Endodermal cell (in vitro differentiated cells): ENCODE data around the gene CAPN14. TPM values are rescaled to one million over a fixed set of nuclear protein-coding genes. Genes with fewer than 3 reads are reported as not detected.

Source experiments
- DNase-seq: peaks from one replicate; pipeline ENCODE4 v3.0.0-alpha.2; 2017
- H3K27ac ChIP-seq: 2 replicates; pipeline ENCODE4 v1.5.1; 2013; ENCODE audit warnings: mild to moderate bottlenecking, low read depth, low read length, moderate library complexity
- H3K27me3 ChIP-seq: 2 replicates; pipeline ENCODE4 v1.6.1; 2013; ENCODE audit warnings: mild to moderate bottlenecking, low read length, moderate library complexity; ENCODE audit not compliant: insufficient read depth, control insufficient read depth, poor library complexity, severe bottlenecking
- H3K36me3 ChIP-seq: 2 replicates; pipeline ENCODE4 v1.7.0; 2013; ENCODE audit warnings: mild to moderate bottlenecking, low read length, moderate library complexity; ENCODE audit not compliant: control insufficient read depth, insufficient read depth
- H3K4me1 ChIP-seq: one replicate; pipeline ENCODE4 v1.7.0; 2013; ENCODE audit warnings: low read length; ENCODE audit not compliant: control insufficient read depth, insufficient read depth
- H3K4me3 ChIP-seq: 2 replicates; pipeline ENCODE4 v1.5.1; 2013; ENCODE audit warnings: mild to moderate bottlenecking, low read length, moderate library complexity
- H3K9ac ChIP-seq: 2 replicates; pipeline ENCODE4 v1.6.1; 2013; ENCODE audit warnings: mild to moderate bottlenecking, low read length, moderate library complexity; ENCODE audit not compliant: poor library complexity, severe bottlenecking; ENCODE audit errors: extremely low read depth
- H3K9me3 ChIP-seq: 2 replicates; pipeline ENCODE4 v1.6.1; 2013; ENCODE audit warnings: mild to moderate bottlenecking, low read length, moderate library complexity; ENCODE audit not compliant: control insufficient read depth
- H3K27ac Mint-ChIP-seq: 2 replicates; pipeline ENCODE4 v1.8.0; 2020; ENCODE audit warnings: mixed read lengths
- H3K27me3 Mint-ChIP-seq: 2 replicates; pipeline ENCODE4 v1.8.0; 2021; ENCODE audit warnings: mild to moderate bottlenecking, mixed read lengths; ENCODE audit not compliant: insufficient read depth
- H3K36me3 Mint-ChIP-seq: 2 replicates; pipeline ENCODE4 v1.8.0; 2020; ENCODE audit warnings: low read depth, mixed read lengths
- H3K4me1 Mint-ChIP-seq: 2 replicates; pipeline ENCODE4 v1.8.0; 2020; ENCODE audit warnings: mixed read lengths
- H3K4me3 Mint-ChIP-seq: 2 replicates; pipeline ENCODE4 v1.8.0; 2020; ENCODE audit warnings: mild to moderate bottlenecking, moderate library complexity, mixed read lengths
- H3K9me3 Mint-ChIP-seq: 2 replicates; pipeline ENCODE4 v1.8.0; 2020; ENCODE audit warnings: mild to moderate bottlenecking, mixed read lengths
- WGBS, 2 experiments: methylation state at CpG; one replicate each; pipeline versions ENCODE4 v1.1.5 to v1.1.7; 2013; ENCODE audit warnings: missing lambda C conversion rate in 2 of 2, mixed read lengths in 1 of 2; ENCODE audit not compliant: insufficient coverage in 1 of 2, insufficient read length in 1 of 2; 5-methylcytosine and 5-hydroxymethylcytosine counted together
- long read RNA-seq, 4 experiments: library from polyadenylated mRNA in 2 of 4; library from RNA in 1 of 4; library from capped mRNA in 1 of 4; stranded (forward) in 3 of 4; unstranded in 1 of 4; transcript quantifications; one replicate each; pipeline ENCODE4 v2.0.0, GENCODE V29; 2020 to 2021; ENCODE audit warnings: inconsistent platforms in 1 of 4
- polyA plus RNA-seq, 2 experiments: library from polyadenylated mRNA; stranded (reverse); fragments of 50-300 nt; gene quantifications; one replicate each; pipeline ENCODE4 v1.2.3, GENCODE V29; 2013
- total RNA-seq, 2 donors: library from RNA; stranded (reverse); fragmentation: NEBNext Ultra II Directional in 1 of 2; extraction: Animal tissue kit (Norgen Biotek cat#: 25700) in 1 of 2; gene quantifications; 2 replicates in 1 of 2; 3 replicates in 1 of 2; pipeline ENCODE4 v1.2.1, GENCODE V29; 2021
- TF ChIP-seq, protein P1 (sequence below): fragments of 200-600 bp; sonication (generic); conservative IDR thresholded peaks from 2 replicates; pipeline ENCODE4 v1.5.0; 2021; ENCODE audit warnings: antibody characterized with exemption, mild to moderate bottlenecking

CAPN14 gene, protein sequence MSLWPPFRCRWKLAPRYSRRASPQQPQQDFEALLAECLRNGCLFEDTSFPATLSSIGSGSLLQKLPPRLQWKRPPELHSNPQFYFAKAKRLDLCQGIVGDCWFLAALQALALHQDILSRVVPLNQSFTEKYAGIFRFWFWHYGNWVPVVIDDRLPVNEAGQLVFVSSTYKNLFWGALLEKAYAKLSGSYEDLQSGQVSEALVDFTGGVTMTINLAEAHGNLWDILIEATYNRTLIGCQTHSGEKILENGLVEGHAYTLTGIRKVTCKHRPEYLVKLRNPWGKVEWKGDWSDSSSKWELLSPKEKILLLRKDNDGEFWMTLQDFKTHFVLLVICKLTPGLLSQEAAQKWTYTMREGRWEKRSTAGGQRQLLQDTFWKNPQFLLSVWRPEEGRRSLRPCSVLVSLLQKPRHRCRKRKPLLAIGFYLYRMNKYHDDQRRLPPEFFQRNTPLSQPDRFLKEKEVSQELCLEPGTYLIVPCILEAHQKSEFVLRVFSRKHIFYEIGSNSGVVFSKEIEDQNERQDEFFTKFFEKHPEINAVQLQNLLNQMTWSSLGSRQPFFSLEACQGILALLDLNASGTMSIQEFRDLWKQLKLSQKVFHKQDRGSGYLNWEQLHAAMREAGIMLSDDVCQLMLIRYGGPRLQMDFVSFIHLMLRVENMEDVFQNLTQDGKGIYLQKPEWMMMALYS
- total RNA-seq: under 1 TPM; 0.31 to 0.40 TPM
- polyA plus RNA-seq (2013, experiment 1 of 2): 0.28 TPM
- polyA plus RNA-seq (2013, experiment 2 of 2): 0.41 TPM
- long read RNA-seq, experiment 1: 0 reads
- long read RNA-seq, experiment 2: 0 reads
- long read RNA-seq, experiment 3: 0 reads
- long read RNA-seq, experiment 4: 0 reads

DNA sequence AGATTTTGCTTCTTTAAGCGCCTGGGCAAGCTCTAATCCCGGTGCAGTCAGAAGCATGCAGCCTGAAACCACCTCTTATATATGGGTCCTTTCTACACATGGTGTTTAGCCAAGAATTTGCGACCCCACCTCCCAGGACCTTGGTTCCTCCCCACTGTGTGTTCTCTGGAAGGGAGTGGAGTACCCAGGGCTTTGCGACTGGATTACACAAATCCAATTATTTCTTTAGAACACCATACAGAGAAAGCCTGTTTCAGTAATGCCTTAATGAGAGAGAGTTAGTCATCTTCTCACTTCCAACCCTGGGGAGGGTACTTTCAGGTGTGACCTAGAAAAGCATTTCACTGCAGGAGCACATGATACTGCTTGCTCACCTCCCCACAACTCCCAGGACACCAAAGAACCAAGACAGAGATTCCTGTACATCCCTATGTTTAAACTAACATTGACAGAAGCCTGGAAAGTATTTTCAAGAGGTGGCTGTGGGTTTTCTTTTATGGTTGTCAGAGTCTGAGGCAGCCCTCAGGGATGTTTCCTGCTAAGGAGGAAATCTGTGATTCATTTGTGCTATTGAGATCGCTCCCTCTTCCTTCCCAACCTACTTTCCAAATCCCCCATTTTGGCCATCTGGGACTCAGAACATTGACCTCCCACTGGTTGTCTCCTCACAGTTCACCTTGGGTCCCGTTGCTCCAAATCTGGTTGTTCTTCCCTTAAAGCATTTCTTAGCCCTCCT lies at the start of gene CAPN14:
Gene CAPN14 (minus strand): TSS at position 51 of the 736 bp plus-strand sequence. CDS start 12,068 bp downstream, outside the sequence.
- Mint-ChIP-seq H3K27me3 (peaks cover 13% of the 10 kb centered on the region), H3K4me3 (no peak within 1 kb of the TSS)
- 66 to 76% methylated on average over 4 to 6 of the region's 6 CpGs for WGBS, 2 experiments

DNA sequence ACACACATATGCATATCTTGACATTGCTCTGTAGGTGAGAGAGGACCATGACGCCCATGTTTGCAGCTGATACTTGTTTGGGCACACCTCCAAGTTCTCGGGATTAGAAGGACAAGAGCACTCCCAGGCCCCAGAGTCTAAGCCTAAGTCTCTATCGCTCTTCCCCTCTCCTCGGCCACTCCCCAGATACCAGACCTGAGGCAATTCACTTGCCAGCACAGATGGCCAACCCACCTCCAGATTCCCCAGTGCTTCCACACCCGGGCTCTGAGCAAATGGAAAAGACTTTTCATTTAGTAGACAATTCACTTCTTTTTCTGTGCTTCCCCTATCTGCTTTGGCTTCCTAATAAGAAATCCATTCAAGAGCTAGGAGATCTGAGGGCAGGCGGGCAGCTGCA lies 49.5 kb upstream of the CAPN14 start:
- H3K4me1 Mint-ChIP-seq: peaks cover 11% of the 10 kb centered on the region
- Histone ChIP-seq H3K27ac (no peak overlapping the region), H3K27me3 (no peaks in the 10 kb centered on the region), H3K9me3 (no peaks in the 10 kb centered on the region), H3K9ac (no peak overlapping the region), H3K4me1 (no peaks in the 10 kb centered on the region), H3K36me3 (peaks cover 7% of the 10 kb centered on the region), H3K4me3 (no peak overlapping the region)
- WGBS, 2 experiments: 92 to 100% methylated on average over 3 to 6 of the region's 6 CpGs
- H3K36me3 Mint-ChIP-seq: peaks cover 9% of the 10 kb centered on the region
- no peak for DNase-seq
- H3K9me3 Mint-ChIP-seq: no peaks in the 10 kb centered on the region
- TF ChIP-seq, protein P1, sequence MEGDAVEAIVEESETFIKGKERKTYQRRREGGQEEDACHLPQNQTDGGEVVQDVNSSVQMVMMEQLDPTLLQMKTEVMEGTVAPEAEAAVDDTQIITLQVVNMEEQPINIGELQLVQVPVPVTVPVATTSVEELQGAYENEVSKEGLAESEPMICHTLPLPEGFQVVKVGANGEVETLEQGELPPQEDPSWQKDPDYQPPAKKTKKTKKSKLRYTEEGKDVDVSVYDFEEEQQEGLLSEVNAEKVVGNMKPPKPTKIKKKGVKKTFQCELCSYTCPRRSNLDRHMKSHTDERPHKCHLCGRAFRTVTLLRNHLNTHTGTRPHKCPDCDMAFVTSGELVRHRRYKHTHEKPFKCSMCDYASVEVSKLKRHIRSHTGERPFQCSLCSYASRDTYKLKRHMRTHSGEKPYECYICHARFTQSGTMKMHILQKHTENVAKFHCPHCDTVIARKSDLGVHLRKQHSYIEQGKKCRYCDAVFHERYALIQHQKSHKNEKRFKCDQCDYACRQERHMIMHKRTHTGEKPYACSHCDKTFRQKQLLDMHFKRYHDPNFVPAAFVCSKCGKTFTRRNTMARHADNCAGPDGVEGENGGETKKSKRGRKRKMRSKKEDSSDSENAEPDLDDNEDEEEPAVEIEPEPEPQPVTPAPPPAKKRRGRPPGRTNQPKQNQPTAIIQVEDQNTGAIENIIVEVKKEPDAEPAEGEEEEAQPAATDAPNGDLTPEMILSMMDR: no peak
- no peaks in the 10 kb centered on the region for H3K27me3 Mint-ChIP-seq
- H3K27ac Mint-ChIP-seq: no peak overlapping the region
- no peak overlapping the region for H3K4me3 Mint-ChIP-seq

More for the DNA sequence above, at the start of gene CAPN14:
- Histone ChIP-seq H3K27ac (no peak within 1 kb of the TSS), H3K9ac (peak within 1 kb of the TSS; percentile 31), H3K9me3 (no peaks in the 10 kb centered on the region), H3K27me3 (no peaks in the 10 kb centered on the region), H3K4me3 (no peak within 1 kb of the TSS), H3K4me1 (peaks cover 10% of the 10 kb centered on the region), H3K36me3 (no peaks in the 10 kb centered on the region)
- TF ChIP-seq, protein P1: no peak
- no peaks in the 10 kb centered on the region for H3K36me3 Mint-ChIP-seq
- no peaks in the 10 kb centered on the region for H3K9me3 Mint-ChIP-seq
- H3K4me1 Mint-ChIP-seq: peaks cover 41% of the 10 kb centered on the region
- no peak for DNase-seq
- no peak within 1 kb of the TSS for H3K27ac Mint-ChIP-seq

DNA sequence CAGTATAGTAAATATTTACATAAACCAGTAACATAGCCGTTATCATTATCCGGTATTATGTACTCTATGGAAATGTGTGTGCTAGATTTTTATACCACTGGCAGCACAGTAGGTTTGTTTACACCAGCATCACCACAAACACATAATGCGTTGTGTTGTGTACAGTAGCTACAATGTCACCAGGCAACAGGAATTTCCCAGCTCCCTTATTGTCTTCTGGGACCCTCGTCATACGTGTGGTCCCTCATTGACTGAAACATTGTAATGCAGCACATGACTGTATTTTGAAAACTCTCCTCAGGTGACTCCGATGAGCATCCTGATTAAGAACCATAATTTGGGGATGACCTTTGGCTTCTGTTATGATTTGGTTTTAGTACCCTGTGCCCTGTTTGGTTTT lies 47.9 kb upstream of the CAPN14 start:
- TF ChIP-seq, protein P1: no peak
- no peaks in the 10 kb centered on the region for H3K27me3 Mint-ChIP-seq
- Histone ChIP-seq H3K9ac (no peak overlapping the region), H3K27me3 (no peaks in the 10 kb centered on the region), H3K36me3 (peaks cover 18% of the 10 kb centered on the region), H3K4me1 (no peaks in the 10 kb centered on the region), H3K9me3 (no peaks in the 10 kb centered on the region), H3K4me3 (no peak overlapping the region), H3K27ac (no peak overlapping the region)
- no peak for DNase-seq
- no peaks in the 10 kb centered on the region for H3K9me3 Mint-ChIP-seq
- no peak overlapping the region for H3K27ac Mint-ChIP-seq
- H3K4me3 Mint-ChIP-seq: no peak overlapping the region
- peaks cover 20% of the 10 kb centered on the region for H3K36me3 Mint-ChIP-seq
- peaks cover 11% of the 10 kb centered on the region for H3K4me1 Mint-ChIP-seq
- WGBS, 2 experiments: 96 to 100% methylated on average over 1 to 6 of the region's 6 CpGs
